ENCODE results near the gene OSBPL1A.

The OSBPL1A gene

GRCh38 chr18:24263050-24263449, 134.6 kb downstream of the OSBPL1A start:
- no peak for DNase-seq

DNA sequence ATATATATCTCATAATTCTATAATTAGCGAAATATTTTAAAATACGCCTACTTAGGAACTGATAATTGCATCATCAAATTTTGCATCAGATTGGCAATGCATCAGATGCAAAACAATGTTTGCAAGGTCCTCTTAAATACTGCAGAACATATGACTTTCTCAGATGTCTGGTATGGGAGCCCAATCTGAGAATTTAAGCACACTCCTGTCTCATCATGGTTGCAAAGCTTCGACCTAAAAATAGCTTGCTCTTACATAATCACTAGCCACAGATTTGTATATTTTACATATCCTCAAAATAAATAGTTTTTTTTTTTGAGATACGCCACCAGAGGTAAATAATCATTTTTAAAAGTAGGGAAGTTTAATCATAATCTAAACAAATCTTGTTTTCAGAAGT, 135.5 kb downstream of the OSBPL1A start:
- DNase-seq = no peak

GRCh38 chr18:24259869-24260641, 137.6 kb downstream of the OSBPL1A start:
- no peak for DNase-seq

- no peak for DNase-seq
Measured at GRCh38 chr18:24254071-24254470, 143.6 kb downstream of the OSBPL1A start.

DNA sequence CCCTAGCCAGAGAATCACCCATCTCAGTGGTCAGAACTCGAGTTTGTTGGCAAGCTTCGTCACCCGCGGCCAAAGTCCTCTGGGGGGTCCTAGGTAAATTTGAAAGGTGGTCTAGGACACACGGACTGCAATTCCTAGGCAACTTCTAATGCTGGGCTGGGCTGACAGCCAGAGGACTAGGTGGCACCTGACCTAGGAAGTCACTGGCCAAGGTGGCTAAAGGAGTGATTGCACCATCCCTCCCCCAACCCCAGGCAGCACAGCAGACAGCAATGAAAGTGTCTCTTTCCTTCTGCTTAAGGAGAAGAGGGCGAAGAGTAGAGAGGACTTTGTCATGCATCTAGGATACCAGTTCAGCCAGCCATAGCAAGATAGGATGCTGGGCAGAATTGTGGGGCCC, 147.9 kb downstream of the OSBPL1A start:
- DNase-seq = no peak

DNA sequence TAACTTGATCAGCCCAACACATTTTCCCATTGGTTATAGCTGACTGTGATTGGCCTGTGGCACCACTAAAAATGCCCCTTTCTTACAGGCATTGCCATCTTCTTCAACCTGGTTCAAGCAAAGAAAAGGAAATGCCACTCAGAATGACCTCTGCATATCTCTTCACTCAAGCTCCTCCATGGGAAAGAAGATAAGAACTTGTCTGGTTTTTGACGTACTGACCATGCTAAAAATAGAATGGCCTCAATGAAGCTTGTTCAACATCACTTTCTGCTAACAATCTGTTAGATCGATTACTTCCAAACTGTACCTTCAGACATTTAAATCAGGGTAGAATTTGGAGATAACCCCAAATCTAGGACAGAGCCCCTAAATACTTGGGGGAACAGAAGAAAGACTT, 149.3 kb downstream of the OSBPL1A start:
- no peak for DNase-seq

DNA sequence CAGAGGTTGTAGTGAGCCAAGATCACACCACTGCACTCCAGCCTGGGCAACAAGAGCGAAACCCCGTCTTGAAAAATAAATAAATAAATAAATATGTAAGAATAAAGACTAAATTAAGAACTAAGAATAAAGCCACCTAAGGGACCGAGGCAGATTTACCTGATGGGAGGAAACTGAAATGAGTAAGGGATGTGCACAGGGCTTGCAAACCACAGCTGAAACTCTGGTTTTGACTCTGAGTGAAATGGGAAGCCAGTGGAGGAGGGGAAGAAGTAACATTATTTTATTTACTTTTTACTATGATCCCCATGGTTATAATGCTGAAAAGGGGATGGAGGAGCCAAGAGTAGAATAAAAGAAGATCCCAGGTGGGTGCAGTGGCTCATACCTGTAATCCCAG, 151.5 kb downstream of the OSBPL1A start:
- DNase-seq = no peak

GRCh38 chr18:24244698-24245097, 152.9 kb downstream of the OSBPL1A start:
- no peak for DNase-seq

GRCh38 chr18:24243677-24244076, 153.9 kb downstream of the OSBPL1A start:
- DNase-seq = no peak

DNA sequence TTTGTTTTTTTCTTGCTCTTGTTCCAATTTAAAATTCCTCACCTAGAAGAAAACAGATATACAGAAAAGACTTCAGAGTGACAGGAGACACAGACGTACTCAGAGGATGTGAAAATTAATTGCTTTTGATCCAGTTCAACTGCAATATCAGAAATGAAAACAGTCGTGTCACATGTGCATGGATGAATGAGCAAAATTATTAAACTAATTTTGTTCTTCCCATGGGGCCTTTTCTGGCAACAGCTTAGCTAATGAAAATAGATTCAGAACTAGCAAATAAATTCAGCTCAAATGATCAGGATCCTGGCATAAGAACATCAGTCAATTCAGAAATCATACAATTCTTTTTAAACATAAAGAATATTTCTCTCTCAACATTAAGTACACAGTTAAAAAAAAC, 158.3 kb downstream of the OSBPL1A start:
- DNase-seq = no peak

DNA sequence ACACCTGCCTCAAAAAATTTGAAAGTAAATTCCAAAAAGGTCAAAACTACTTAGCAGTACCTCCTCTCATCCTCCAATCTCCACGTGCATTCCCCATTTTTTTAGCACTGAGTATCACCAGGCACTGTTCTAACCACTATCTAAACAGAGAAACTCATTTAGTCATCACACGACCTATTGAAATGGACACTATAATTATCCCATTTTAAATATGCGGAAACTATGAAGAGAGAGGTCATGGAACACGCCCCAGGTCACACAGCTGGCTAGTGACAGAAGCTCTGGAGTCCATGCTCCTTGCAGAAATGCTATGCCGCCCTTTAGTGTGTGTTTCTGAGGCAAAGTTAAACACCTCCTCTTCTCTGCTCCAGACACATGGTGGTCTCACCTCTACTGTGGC, 159.2 kb downstream of the OSBPL1A start:
- no peak for DNase-seq

- no peak for DNase-seq
Measured at GRCh38 chr18:24234850-24235418, 162.7 kb downstream of the OSBPL1A start.

- DNase-seq = no peak
Measured at GRCh38 chr18:24234330-24234729, 163.3 kb downstream of the OSBPL1A start.

DNA sequence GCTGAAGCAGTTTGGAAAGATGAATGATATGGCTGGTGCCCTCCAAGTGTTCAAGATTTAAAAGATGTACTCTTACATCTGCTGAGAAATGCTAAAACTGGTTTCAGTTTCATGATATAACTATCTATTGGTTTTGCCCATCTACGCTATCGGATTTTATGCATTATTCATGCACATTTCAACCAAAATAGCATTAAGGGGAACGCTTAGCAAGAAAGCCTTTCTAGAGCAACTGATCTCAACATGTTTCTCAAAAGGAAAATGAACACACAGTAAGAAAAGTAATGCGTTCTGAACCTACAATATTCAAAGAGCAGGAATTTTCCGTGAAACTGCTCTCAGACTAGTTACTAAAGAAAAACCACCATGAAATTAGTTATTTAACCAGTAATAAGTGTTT, 164.8 kb downstream of the OSBPL1A start:
- no peak for DNase-seq

DNA sequence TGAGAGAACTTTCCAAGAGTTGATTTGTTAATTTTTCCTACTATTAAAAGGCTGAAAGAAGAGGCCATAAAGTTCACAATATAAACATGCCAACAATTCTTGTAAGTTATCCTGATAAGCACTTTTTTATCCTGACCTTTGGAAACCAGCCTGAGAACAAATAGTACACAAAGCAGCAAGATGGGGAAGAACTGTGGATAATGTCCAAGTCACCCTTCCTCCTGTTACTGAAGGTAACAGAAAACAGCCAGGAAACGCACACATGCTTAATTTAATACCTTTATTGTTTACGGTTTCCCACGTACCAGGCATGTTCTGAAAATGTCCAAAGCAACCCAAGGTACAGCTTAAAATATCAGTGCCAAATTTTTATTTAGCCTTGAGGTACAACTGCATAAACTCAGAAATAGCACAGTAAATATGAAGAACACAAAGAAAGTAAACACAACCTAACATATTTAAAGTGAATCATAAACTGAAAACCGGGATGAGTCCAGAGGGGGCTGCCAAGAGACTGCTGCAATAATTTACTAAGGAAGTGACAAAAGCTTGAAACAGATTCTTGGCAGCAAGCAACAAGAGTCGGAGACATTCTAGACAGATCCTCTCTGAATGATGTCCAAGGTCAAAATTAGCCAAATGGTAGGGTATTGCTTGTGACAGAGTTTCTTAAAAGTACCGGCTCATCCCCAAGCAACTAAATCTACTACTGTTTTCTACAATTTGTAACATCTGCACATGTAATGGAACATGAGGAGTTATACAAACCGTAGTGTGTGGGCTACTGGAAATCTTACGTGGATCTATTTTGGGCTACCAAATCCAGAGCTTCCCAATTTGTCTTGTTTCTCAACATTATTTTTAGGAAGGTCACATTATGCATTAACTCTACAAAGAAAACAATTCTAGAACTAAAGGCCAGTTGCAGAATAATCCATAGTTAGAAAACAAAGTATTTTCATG, 165.6 kb downstream of the OSBPL1A start:
- DNase-seq = no peak

GRCh38 chr18:24230766-24231165, 166.9 kb downstream of the OSBPL1A start:
- no peak for DNase-seq

- DNase-seq = no peak
Measured at GRCh38 chr18:24228667-24229041, 169.0 kb downstream of the OSBPL1A start.

GRCh38 chr18:24227977-24228666, 169.5 kb downstream of the OSBPL1A start:
- DNase-seq = no peak

DNA sequence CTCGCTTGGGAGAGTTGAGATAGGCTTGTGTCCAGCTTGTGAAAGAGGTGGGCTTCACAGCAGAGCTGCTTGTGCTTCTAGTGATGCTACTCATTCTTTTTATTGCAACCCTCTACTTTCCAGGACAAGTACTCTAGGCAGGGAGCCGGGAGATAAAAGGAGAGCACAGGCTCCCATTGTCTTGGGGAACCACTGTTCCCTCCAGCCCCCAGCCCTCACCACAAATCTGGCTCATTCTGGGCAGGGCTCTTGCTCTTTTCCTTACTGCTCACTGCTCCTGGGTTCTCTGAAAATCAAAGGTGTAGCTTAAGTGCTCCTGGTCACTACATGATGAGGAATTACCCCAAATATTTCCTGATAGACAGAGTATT, 177.3 kb downstream of the OSBPL1A start:
- DNase-seq = no peak

GRCh38 chr18:24219561-24220317, 177.9 kb downstream of the OSBPL1A start:
- no peak for DNase-seq

- no peak for DNase-seq
Measured at GRCh38 chr18:24214913-24215312, 182.7 kb downstream of the OSBPL1A start.

DNA sequence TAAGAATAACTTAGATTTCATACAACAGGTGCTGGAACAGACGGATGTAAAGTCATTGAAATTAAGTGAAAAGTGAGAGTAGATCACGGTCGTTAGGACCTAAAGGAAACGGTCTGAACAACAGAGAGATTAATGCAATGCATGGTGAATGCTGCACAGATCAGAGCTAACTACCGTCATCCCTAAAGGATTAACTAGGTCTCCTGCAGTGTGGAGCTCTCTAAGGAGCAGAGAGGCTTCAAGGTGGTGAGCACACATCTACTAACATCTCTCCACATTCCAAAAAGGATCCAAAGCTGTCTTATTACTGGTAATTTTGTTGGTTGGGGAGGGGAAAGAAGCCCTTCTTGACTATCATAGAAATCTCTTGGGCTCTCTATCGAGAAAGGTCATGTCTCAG, 183.5 kb downstream of the OSBPL1A start:
- DNase-seq = no peak

All from NCI-H1930 (cell line).